ENCODE measurements around the gene ANKRD66.

Gene ANKRD66

GRCh38 chr6:46734867-46735719 lies 11.6 kb upstream of the ANKRD66 start, which contains the start of gene PLA2G7:
TSS of gene PLA2G7 (minus strand) at chr6:46735375. CDS start at chr6:46722891, 12,484 bp downstream.
- Histone ChIP-seq H3K27me3 (replicated peaks; ENCODE audit: control insufficient read depth, insufficient read depth, low read length) (peaks cover 3% of the 10 kb centered on the region; the same call in 1 of the 2 replicates), H3K36me3 (ENCODE audit: control insufficient read depth, insufficient read depth, low read length) (no peaks in the 10 kb centered on the region), H3K4me3 (replicated peaks; ENCODE audit: low read depth, low read length) (no peak within 1 kb of the TSS)
- TF ChIP-seq CTCF (IDR thresholded peaks at IDR 0.05; ENCODE audit: insufficient read depth, low read length, poor library complexity, severe bottlenecking) = no peak
- no peak for DNase-seq (ENCODE audit: extremely low read depth, insufficient read length)

- DNase-seq (ENCODE audit: extremely low read depth, insufficient read length) = no peak
- H3K36me3 ChIP-seq (ENCODE audit: control insufficient read depth, insufficient read depth, low read length) = no peaks in the 10 kb centered on the region
- no peak overlapping the region for H3K4me3 ChIP-seq (replicated peaks; ENCODE audit: low read depth, low read length)
- TF ChIP-seq CTCF (IDR thresholded peaks at IDR 0.05; ENCODE audit: insufficient read depth, low read length, poor library complexity, severe bottlenecking) = no peak
- H3K27me3 ChIP-seq (replicated peaks; ENCODE audit: control insufficient read depth, insufficient read depth, low read length) = peaks cover 3% of the 10 kb centered on the region; the same call in 1 of the 2 replicates
These were observed 11.1 kb upstream of the ANKRD66 start for GRCh38 chr6:46735720-46736031.

- no peak for DNase-seq (ENCODE audit: extremely low read depth, insufficient read length)
- Histone ChIP-seq H3K36me3 (ENCODE audit: control insufficient read depth, insufficient read depth, low read length) (no peaks in the 10 kb centered on the region), H3K27me3 (replicated peaks; ENCODE audit: control insufficient read depth, insufficient read depth, low read length) (peaks cover 3% of the 10 kb centered on the region; the same call in 1 of the 2 replicates), H3K4me3 (replicated peaks; ENCODE audit: low read depth, low read length) (no peak overlapping the region)
- no peak for TF ChIP-seq CTCF (IDR thresholded peaks at IDR 0.05; ENCODE audit: insufficient read depth, low read length, poor library complexity, severe bottlenecking)
These were observed 9.8 kb upstream of the ANKRD66 start for GRCh38 chr6:46736906-46737305.

GRCh38 chr6:46741482-46741881 lies 5.3 kb upstream of the ANKRD66 start:
- no peak overlapping the region for H3K4me3 ChIP-seq (replicated peaks; ENCODE audit: low read depth, low read length)
- DNase-seq (ENCODE audit: extremely low read depth, insufficient read length) = no peak
- TF ChIP-seq CTCF (IDR thresholded peaks at IDR 0.05; ENCODE audit: insufficient read depth, low read length, poor library complexity, severe bottlenecking) = no peak
- H3K36me3 ChIP-seq (ENCODE audit: control insufficient read depth, insufficient read depth, low read length) = no peaks in the 10 kb centered on the region
- no peaks in the 10 kb centered on the region for H3K27me3 ChIP-seq (replicated peaks; ENCODE audit: control insufficient read depth, insufficient read depth, low read length)

- no peaks in the 10 kb centered on the region for H3K36me3 ChIP-seq (ENCODE audit: control insufficient read depth, insufficient read depth, low read length)
- TF ChIP-seq CTCF (IDR thresholded peaks at IDR 0.05; ENCODE audit: insufficient read depth, low read length, poor library complexity, severe bottlenecking) = no peak
- H3K4me3 ChIP-seq (replicated peaks; ENCODE audit: low read depth, low read length) = no peak overlapping the region
These were observed 4.8 kb upstream of the ANKRD66 start for GRCh38 chr6:46741910-46742309.

More at GRCh38 chr6:46741910-46742309, 4.8 kb upstream of the ANKRD66 start:
- no peaks in the 10 kb centered on the region for H3K27me3 ChIP-seq (replicated peaks; ENCODE audit: control insufficient read depth, insufficient read depth, low read length)
- no peak for DNase-seq (ENCODE audit: extremely low read depth, insufficient read length)
